Small intestine (tissue), 4 donors: ENCODE measurements around the gene BTNL8. TPM values are rescaled to one million over a fixed set of nuclear protein-coding genes. Genes with fewer than 3 reads are reported as not detected.

ENCODE experiments used
- polyA plus RNA-seq, 4 donors: library from polyadenylated mRNA; stranded (reverse) in 3 of 4; unstranded in 1 of 4; fragments of 200-250 nt in 3 of 4; fragments of 120-200 nt in 1 of 4; gene quantifications; one replicate each; pipeline versions ENCODE4 v1.2.1 to v1.2.3, GENCODE V29; 2013
- donor health status: healthy with polysubstance abuse.
- donor health status: Bipolar disorder and iron deficiency.
- donor health status: healthy.

Gene BTNL8
- polyA plus RNA-seq, 4 donors, result 53.8 to 192 (median 84.5) TPM

Other genes with a start within 250 kb of the BTNL8 start
- gene FLT4, start 249.6 kb upstream of the BTNL8 start, polyA plus RNA-seq, result 10 to 100 TPM in 1 of 4 donors, 1 to 10 TPM in 1, under 1 TPM in 2; 0.22 to 15.8 (median 3.0) TPM
- not detected for gene OR2Y1, start 159.1 kb upstream of the BTNL8 start, polyA plus RNA-seq
- 100 to 1,000 TPM in 2 of 4 donors, 10 to 100 TPM in 2; 52.3 to 125 (median 89.2) TPM for gene MGAT1, start 96.4 kb upstream of the BTNL8 start, polyA plus RNA-seq
- gene ZFP62, start 37.9 kb upstream of the BTNL8 start, polyA plus RNA-seq, result 10 to 100 TPM in 3 of 4 donors, 1 to 10 TPM in 1; 8.7 to 57.2 (median 16.2) TPM
- gene BTNL3, start 89.7 kb downstream of the BTNL8 start, polyA plus RNA-seq, result 100 to 1,000 TPM in 2 of 4 donors, 10 to 100 TPM in 2; 35.6 to 162 (median 102) TPM
- 1 to 10 TPM in 2 of 4 donors, under 1 TPM in 2; 0.27 to 6.5 (median 2.7) TPM for gene BTNL9, start 141.1 kb downstream of the BTNL8 start, polyA plus RNA-seq
- not detected for gene OR2V1, start 232.0 kb downstream of the BTNL8 start, polyA plus RNA-seq
- not detected for gene OR2V2, start 248.4 kb downstream of the BTNL8 start, polyA plus RNA-seq